ENCODE results near the gene SV2C.

Gene SV2C

GRCh38 chr5:76391014-76391413 lies 307.8 kb downstream of the SV2C start:
- DNase-seq (ENCODE audit: low read depth), result no peak
- no peak for TF ChIP-seq CTCF (conservative IDR thresholded peaks at IDR 0.05; ENCODE audit: low read depth, low read length)
- H3K4me3 ChIP-seq (ENCODE audit: low read depth, low read length), result no peak overlapping the region

GRCh38 chr5:76393035-76393680 lies 310.0 kb downstream of the SV2C start:
- no peak overlapping the region for H3K4me3 ChIP-seq (ENCODE audit: low read depth, low read length)
- no peak for TF ChIP-seq CTCF (conservative IDR thresholded peaks at IDR 0.05; ENCODE audit: low read depth, low read length)
- no peak for DNase-seq (ENCODE audit: low read depth)

GRCh38 chr5:76397200-76397599 lies 314.0 kb downstream of the SV2C start:
- no peak overlapping the region for H3K4me3 ChIP-seq (ENCODE audit: low read depth, low read length)
- no peak for DNase-seq (ENCODE audit: low read depth)
- no peak for TF ChIP-seq CTCF (conservative IDR thresholded peaks at IDR 0.05; ENCODE audit: low read depth, low read length)

- no peak overlapping the region for H3K4me3 ChIP-seq (ENCODE audit: low read depth, low read length)
- no peak for DNase-seq (ENCODE audit: low read depth)
- no peak for TF ChIP-seq CTCF (conservative IDR thresholded peaks at IDR 0.05; ENCODE audit: low read depth, low read length)
Observed at GRCh38 chr5:76399268-76399667, 316.1 kb downstream of the SV2C start.

- no peak overlapping the region for H3K4me3 ChIP-seq (ENCODE audit: low read depth, low read length)
- TF ChIP-seq CTCF (conservative IDR thresholded peaks at IDR 0.05; ENCODE audit: low read depth, low read length), result no peak
- DNase-seq (ENCODE audit: low read depth), result no peak
Observed at GRCh38 chr5:76400466-76400865, 317.3 kb downstream of the SV2C start.

- no peak for DNase-seq (ENCODE audit: low read depth)
- peak overlapping the region; percentile 59 for H3K4me3 ChIP-seq (ENCODE audit: low read depth, low read length)
- no peak for TF ChIP-seq CTCF (conservative IDR thresholded peaks at IDR 0.05; ENCODE audit: low read depth, low read length)
Observed at GRCh38 chr5:76401801-76402250, 318.6 kb downstream of the SV2C start.

- DNase-seq (ENCODE audit: low read depth), result peak; percentile 43
- no peak for TF ChIP-seq CTCF (conservative IDR thresholded peaks at IDR 0.05; ENCODE audit: low read depth, low read length)
- H3K4me3 ChIP-seq (ENCODE audit: low read depth, low read length), result peak overlapping the region; percentile 59
Observed at GRCh38 chr5:76402251-76402885, 319.2 kb downstream of the SV2C start.

Data from choroid plexus epithelial cell (primary cell).